SKM-1 (cell line): ENCODE data around the gene PFKFB3.
"Not testable (repeated sequence)": the region's sequence is repeated elsewhere in the genome, so short reads cannot be mapped to it uniquely, and the experiment has no call there.

Experiments
- DNase-seq: peaks from one replicate; lab custom pipeline; 2025; ENCODE audit not compliant: unreplicated experiment; lab: John Stamatoyannopoulos, UW

Gene PFKFB3

GRCh38 chr10:6200734-6201515 lies 1.8 kb upstream of the PFKFB3 start:
- DNase-seq: no peak

GRCh38 chr10:6201516-6201975 lies 1.2 kb upstream of the PFKFB3 start:
- no peak for DNase-seq

GRCh38 chr10:6202098-6202683 lies 541 bp upstream of the PFKFB3 start:
- DNase-seq: no peak

GRCh38 chr10:6203331-6204062 lies 765 bp downstream of the PFKFB3 start:
- no peak for DNase-seq

GRCh38 chr10:6204063-6204340 lies 1.3 kb downstream of the PFKFB3 start:
- no peak for DNase-seq

- DNase-seq: no peak
Measured at GRCh38 chr10:6204341-6205191, 1.8 kb downstream of the PFKFB3 start.

GRCh38 chr10:6206486-6206885 lies 3.8 kb downstream of the PFKFB3 start:
- not testable (repeated sequence) for DNase-seq

GRCh38 chr10:6207658-6208057 lies 4.9 kb downstream of the PFKFB3 start:
- DNase-seq: no peak

GRCh38 chr10:6208799-6209235 lies 6.1 kb downstream of the PFKFB3 start:
- no peak for DNase-seq

- DNase-seq: no peak
Measured at GRCh38 chr10:6211341-6211670, 8.6 kb downstream of the PFKFB3 start.

GRCh38 chr10:6211671-6212635 lies 9.2 kb downstream of the PFKFB3 start:
- DNase-seq: no peak

GRCh38 chr10:6212806-6213205 lies 10.1 kb downstream of the PFKFB3 start:
- no peak for DNase-seq

GRCh38 chr10:6213257-6213905 lies 10.6 kb downstream of the PFKFB3 start:
- DNase-seq: no peak

GRCh38 chr10:6213908-6214307 lies 11.2 kb downstream of the PFKFB3 start:
- DNase-seq: no peak

- DNase-seq: no peak
Measured at GRCh38 chr10:6214612-6215011, 11.9 kb downstream of the PFKFB3 start.

GRCh38 chr10:6215241-6215640 lies 12.5 kb downstream of the PFKFB3 start:
- no peak for DNase-seq

GRCh38 chr10:6215683-6216484 lies 13.2 kb downstream of the PFKFB3 start:
- no peak for DNase-seq

- DNase-seq: no peak
Measured at GRCh38 chr10:6216916-6217315, 14.2 kb downstream of the PFKFB3 start.

- no peak for DNase-seq
Measured at GRCh38 chr10:6217611-6218010, 14.9 kb downstream of the PFKFB3 start.
